Posterior vena cava (tissue), 2 donors: Measurements from ENCODE around the gene MAPRE2. TPM values are rescaled to one million over a fixed set of nuclear protein-coding genes. Genes with fewer than 3 reads are reported as not detected.

Experiments used
- DNase-seq: peaks from one replicate; pipeline ENCODE4 v3.0.0-alpha.2; 2020; ENCODE audit warnings: low spot score
- intact Hi-C, 2 donors: fragments of 100-400 bp; cut with DNase I; formaldehyde crosslinking; loops; one replicate each; pipeline versions ENCODE4 v1.14.1 to v1.14.2; 2022 to 2023
- long read RNA-seq, 2 donors: library from polyadenylated mRNA; unstranded; transcript quantifications; one replicate each; pipeline ENCODE4 v2.0.0, GENCODE V29; 2020 to 2021
- total RNA-seq, 2 donors: library from RNA; stranded (reverse); fragmentation: NEBNext Ultra II Directional; extraction: Animal tissue kit (Norgen Biotek cat#: 25700); gene quantifications; one replicate each; pipeline ENCODE4 v1.2.1, GENCODE V29; 2021
- donor health status: DM: yes; HTN: yes; CAD: no.
- donor health status: DM: yes; HTN: yes; CAD: no.

MAPRE2 gene
- 10 to 100 TPM; 38.7 to 52.8 TPM for total RNA-seq
- long read RNA-seq, donor 1, full-length matches to known transcripts, result 19 of 32 reads
- long read RNA-seq, donor 1, partial matches to known transcripts, result 3 of 32 reads
- long read RNA-seq, donor 1, other reads (novel, unspliced or antisense), result 10 of 32 reads
- long read RNA-seq, donor 2, full-length matches to known transcripts, result 30 of 54 reads
- long read RNA-seq, donor 2, partial matches to known transcripts, result 20 of 54 reads
- long read RNA-seq, donor 2, other reads (novel, unspliced or antisense), result 4 of 54 reads

DNA sequence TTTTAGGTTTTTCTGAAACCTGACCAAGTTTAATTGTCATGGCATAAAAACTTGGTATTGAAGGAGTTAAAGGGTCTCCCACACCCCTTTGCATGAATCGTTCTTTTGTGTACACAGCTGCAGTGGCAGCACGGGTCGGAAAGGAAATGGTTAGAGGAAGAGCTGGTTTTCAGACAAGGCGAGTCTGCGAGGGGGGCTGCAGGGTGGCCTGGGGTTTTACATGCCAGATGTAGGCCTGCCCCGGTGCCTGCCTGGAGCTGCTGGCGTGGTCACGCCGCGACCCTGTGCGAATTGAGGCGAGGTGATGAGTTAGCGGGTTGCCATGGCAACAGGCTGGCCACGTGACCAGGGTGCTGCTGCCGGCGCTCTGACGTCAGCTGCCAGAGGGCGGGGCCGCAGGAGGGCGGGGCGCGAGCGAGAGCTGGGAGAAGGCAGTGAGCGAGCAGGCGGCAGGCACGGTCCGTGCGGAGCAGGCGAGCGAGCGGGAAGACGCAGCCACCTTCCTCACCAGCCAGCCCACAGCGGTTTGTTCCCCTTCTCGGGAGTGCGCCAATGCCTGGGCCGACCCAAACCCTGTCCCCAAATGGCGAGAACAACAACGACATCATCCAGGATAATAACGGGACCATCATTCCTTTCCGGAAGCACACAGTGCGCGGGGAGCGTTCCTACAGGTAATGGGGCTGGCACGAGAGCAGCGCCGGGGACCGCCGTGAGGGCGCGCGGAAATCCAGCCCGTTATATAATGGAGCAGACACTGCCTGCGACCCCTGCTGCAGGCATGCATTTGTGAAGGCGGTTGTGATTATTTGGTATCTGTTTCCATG lies at the start of gene MAPRE2:
TSS of gene MAPRE2 (plus strand) at position 426 of the 827 bp plus-strand sequence. CDS start at position 553, 127 bp downstream.
- peak; percentile 100 for DNase-seq
- intact Hi-C loops, result no loop called here

- intact Hi-C loops, result loop anchor here in 1 of 2 donors (10.0 kb wide), 1 partner anchor 117 kb away; no protein-coding TSS in a partner anchor
These were observed 49.7 kb upstream of the MAPRE2 start for GRCh38 chr18:34991561-34991960.

DNA sequence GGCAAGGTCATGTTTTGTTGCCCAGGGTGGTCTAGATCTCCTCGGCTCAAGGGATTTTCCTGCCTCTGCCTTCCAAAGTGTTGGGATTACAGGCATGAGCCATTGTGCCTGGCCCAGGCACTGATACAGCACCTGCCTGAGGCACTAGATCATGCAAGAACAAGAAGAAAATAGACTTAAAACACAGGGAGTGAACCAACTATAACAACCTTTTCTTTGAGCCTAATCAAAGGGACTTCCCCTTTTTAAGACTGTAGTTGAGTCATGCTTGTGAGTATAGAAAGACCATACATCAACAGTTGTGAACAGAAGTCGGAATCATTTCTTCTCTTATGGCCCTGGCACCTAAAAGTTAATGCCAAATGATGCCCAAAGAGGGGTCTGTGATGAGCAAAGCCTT lies 47.9 kb upstream of the MAPRE2 start:
- DNase-seq, result no peak
- intact Hi-C loops, result loop anchor here in 1 of 2 donors (10.0 kb wide), 1 partner anchor 118 kb away; no protein-coding TSS in a partner anchor

More at GRCh38 chr18:34991561-34991960, 49.7 kb upstream of the MAPRE2 start:
- no peak for DNase-seq

- no peak for DNase-seq
These were observed 45.5 kb upstream of the MAPRE2 start for GRCh38 chr18:34995746-34996145.

DNA sequence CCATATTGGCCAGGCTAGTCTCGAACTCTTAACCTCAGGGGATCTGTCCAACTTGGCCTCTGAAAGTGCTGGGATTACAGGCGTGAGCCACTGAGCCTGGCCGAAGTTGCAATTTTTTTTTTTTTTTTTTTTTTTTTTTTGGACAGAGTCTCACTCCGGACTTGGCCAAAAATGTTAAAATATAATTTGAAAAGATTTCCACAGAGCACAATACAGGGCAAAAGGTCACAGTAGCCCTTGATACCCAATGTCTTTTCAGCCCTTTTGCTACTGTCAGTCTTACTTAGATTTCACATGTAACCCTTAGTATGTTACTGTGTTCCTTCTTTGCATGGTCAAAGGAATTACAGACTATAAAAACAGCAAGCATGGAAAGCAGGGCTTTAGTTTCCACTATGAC lies 42.6 kb upstream of the MAPRE2 start:
- intact Hi-C loops, result loop anchor here in 1 of 2 donors (10.0 kb wide), 1 partner anchor 124 kb away; no protein-coding TSS in a partner anchor
- DNase-seq, result no peak

More at GRCh38 chr18:34995746-34996145, 45.5 kb upstream of the MAPRE2 start:
- intact Hi-C loops, result loop anchor here in 1 of 2 donors (10.0 kb wide), 1 partner anchor 121 kb away; no protein-coding TSS in a partner anchor

DNA sequence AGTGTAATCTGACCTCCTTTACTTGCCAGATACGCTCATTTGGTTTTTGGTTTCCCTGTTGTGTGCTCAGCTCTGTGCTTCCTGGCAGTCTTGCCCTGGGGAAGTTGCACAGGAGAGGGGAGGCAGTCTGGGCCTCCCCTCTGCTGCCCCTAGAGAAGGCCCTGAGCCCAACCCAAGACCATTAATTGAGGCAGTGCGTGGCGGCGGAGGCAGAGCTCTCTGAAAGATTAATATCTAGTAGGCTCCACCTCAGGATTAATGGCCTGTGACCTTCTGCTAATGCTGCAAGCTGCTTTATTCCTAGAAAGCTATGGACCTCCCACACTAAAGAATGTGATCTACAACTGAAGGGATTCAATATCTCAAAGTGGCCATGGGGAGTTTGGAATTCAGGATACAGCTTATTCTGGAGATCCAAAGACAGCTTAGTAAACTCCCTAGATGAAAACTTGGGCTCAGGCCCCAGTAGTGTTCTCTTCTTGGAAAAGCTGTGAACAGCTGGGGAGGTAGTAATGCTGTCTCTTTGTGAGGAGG lies 41.4 kb upstream of the MAPRE2 start:
- DNase-seq, result peak; percentile 78
- intact Hi-C loops, result loop anchor here (10.0 kb wide), 2 partner anchors 125 kb away; no protein-coding TSS in a partner anchor

DNA sequence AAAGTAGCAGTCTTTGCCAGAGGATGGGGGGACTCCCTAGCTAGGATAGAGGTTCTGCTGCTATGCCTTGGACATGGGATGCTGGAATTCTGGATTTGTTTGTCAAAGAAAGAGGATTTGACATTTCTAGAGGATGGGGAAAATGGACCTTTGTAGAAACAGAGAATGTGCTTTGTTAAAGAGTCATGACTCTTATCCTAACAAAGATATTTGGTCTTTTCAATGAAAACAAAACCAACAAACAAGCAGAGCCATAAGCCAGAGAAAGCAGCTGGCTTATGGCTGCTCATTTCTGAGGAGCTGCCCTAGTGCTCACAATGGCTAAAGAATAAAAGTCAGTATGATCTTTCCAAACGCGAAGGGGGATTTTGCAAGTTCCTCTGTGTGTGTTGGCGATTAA lies 40.8 kb upstream of the MAPRE2 start:
- intact Hi-C loops, result loop anchor here in 1 of 2 donors (10.0 kb wide), 1 partner anchor 124 kb away; no protein-coding TSS in a partner anchor
- DNase-seq, result no peak

DNA sequence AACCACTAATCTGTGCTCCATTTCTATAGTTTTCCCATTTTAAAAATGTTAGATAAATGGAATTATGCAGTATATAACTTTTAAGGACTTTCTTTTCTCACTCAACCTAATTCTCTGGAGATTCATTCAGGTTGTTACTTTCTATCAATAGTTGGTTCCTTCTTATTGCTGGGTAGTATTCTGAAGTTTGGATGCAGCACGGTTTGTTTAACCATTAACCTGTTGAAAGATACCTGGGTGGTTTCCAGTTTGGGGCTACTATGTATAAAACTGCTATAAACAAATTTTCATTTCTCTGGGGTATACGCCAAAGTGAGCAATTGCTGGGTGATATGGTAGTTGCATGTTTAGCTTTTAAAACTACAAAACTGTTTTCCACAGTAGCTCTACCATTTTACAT lies 39.1 kb upstream of the MAPRE2 start:
- intact Hi-C loops, result loop anchor here in 1 of 2 donors (10.0 kb wide), 1 partner anchor 123 kb away; no protein-coding TSS in a partner anchor
- no peak for DNase-seq

GRCh38 chr18:35005963-35006577 lies 35.1 kb upstream of the MAPRE2 start:
- DNase-seq, result no peak
- intact Hi-C loops, result loop anchor here (5.0 to 10.0 kb wide), 2 partner anchors 119 to 131 kb away; no protein-coding TSS in a partner anchor

- no peak for DNase-seq
- intact Hi-C loops, result no loop called here
These were observed 31.1 kb upstream of the MAPRE2 start for GRCh38 chr18:35010156-35010555.

DNA sequence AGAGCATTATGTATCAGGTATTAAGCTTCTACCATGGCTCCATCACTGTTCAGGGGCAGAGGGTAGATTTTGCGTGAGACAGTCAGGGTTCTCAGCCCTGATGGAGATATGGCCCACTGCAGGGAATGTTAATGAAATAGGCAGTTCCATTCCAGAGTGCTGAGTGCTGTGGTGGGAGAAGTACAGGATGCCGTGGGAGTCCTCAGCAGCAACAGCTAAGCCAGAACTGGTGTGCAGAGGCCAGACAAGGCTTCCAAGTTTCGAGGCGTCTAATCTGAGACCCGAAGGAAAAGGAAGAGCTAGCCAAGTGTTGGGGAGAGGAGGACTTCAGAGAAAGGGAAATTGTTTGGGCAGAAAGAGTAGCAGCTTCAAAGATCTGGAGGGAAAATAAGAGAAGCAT lies 30.2 kb upstream of the MAPRE2 start:
- no peak for DNase-seq
- intact Hi-C loops, result no loop called here

DNA sequence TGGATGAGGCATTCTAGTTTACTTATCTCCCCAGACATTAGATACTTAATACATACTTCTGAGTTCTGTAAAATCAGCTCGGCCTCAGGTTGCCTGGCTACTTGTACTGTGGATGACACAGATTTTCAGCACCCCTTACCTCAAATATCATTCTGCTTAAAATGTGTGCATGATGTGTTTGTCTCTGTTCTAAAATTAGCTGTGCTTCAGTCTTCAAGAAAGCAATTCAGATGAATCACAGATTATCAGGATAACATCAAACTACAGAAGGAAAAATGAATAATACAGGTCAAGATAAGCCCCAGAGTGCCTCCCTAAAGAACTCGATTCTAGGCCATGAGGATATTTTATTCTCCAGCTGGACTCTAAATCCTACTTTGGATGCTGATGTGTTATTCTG lies 21.3 kb upstream of the MAPRE2 start:
- intact Hi-C loops, result no loop called here
- no peak for DNase-seq

- intact Hi-C loops, result no loop called here
- no peak for DNase-seq
These were observed 18.7 kb upstream of the MAPRE2 start for GRCh38 chr18:35022426-35023001.

DNA sequence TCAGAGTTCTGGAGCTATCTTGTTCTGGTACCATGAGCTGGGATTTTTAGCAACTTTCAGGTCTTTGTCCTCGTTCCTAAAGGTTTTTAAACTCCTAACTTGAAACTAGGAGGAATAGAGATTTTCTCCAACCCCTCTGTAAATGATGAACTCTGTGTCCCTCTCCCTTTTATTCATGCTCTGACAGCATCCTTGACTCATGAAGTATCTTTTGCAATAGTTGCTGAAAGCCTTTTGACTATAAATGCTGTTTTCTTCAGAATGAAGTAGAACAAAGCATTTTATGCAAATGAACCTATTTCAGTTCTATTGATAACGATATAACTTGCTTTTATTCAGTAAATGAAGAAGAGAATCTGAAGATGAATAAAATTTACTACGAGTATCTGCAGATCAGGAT lies 17.0 kb upstream of the MAPRE2 start:
- intact Hi-C loops, result no loop called here
- no peak for DNase-seq

DNA sequence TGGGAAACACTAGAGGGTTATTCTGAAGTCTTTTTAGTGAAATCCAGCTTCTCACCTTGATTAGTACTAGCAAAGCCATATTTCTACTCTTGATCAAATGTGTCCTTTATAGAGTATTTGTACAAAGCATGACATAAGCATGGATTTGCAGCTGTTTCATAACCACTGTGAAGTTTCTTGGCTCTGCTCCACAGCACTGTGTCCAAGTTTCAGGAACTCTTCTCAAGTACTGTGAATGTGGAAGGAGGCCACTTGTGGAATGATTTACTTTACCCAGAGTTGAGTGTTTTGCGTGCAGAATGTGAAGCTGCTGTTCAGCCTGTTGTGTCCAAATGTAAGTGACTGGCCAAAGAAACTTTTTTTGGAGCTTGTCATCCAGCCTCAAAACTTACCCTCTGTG lies 16.2 kb upstream of the MAPRE2 start:
- intact Hi-C loops, result loop anchor here in 1 of 2 donors (5.0 kb wide), 1 partner anchor 1622 kb away; no protein-coding TSS in a partner anchor
- DNase-seq, result peak; percentile 81

DNA sequence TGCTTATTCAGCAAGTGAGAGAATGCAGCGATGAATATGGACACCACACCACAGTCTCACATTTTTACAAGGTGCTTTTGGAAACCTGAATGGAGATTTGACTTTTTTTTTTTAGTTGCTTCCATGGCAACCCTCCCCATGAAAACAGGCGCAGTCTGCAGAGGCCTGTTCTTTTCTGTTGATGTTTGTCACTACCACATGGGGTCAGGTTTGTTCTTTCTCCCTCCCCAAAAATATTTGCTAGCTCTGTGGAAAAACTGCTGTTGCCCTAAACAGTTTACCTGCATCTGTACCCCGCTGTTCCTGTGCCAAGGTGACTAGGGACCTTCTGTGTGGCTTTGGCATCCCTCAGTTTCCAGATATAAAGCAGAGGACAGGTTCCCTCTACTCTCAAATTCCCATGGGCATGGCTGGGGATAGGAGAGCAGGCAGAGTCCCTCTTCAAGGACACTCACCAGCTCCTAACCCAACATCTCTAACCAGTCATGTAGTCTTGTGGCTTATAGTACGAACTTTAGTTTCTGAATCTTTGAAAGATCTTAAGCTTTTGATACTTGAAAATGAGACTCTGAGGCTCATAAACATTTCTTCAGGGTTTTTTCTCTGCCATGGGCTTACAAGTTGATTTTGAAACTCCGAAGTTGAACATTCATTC lies 14.7 kb upstream of the MAPRE2 start:
- intact Hi-C loops, result loop anchor here in 1 of 2 donors (5.0 kb wide), 1 partner anchor 1621 kb away; no protein-coding TSS in a partner anchor
- no peak for DNase-seq

DNA sequence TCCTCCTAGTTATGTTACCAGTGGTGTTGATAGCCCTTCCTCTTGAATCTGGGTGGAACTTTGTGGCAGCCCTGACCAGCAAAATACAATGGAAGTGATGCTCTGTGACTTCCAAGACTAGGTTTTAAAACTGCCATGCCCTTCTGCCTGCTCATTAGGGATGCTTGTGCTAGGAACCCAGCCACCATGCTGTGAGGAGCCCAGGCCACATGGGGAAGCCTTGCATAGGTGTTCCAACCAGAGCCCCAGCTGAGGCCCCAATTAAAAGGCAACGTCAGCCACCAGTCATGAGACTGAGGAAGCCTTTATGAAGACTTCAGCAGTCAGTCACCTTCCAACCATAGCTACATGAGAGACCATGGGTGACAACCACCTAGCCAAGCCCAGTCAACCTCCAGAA lies 14.0 kb upstream of the MAPRE2 start:
- intact Hi-C loops, result loop anchor here in 1 of 2 donors (5.0 kb wide), 1 partner anchor 1620 kb away; no protein-coding TSS in a partner anchor
- no peak for DNase-seq

GRCh38 chr18:35028536-35028935 lies 12.7 kb upstream of the MAPRE2 start:
- intact Hi-C loops, result loop anchor here in 1 of 2 donors (5.0 kb wide), 1 partner anchor 1619 kb away; no protein-coding TSS in a partner anchor
- DNase-seq, result no peak
